GM23338 (cell line): ENCODE results near the gene ODAD4. TPM values are rescaled to one million over a fixed set of nuclear protein-coding genes. Genes with fewer than 3 reads are reported as not detected.

Source experiments
- ATAC-seq: fragments of 200-7000 bp; cut with Tn5 transposase; 3 replicates; pipeline ENCODE4 v1.9.1; 2020
- DNase-seq: peaks from one replicate; pipeline ENCODE4 v3.0.0-alpha.2; 2015; ENCODE audit warnings: low spot score
- H2AFZ ChIP-seq: fragments of 200-600 bp; sonication (generic); 2 replicates; pipeline ENCODE4 v1.8.0; 2016; ENCODE audit warnings: antibody characterized with exemption, mild to moderate bottlenecking, moderate library complexity
- H3F3A ChIP-seq: fragments of 200-600 bp; sonication (generic); replicated peaks from 2 replicates; pipeline ENCODE4 v1.8.0; 2017; ENCODE audit warnings: antibody characterized with exemption, mixed run types, low read depth
- H3K27ac ChIP-seq: fragments of 200-600 bp; sonication (generic); 2 replicates; pipeline ENCODE4 v1.6.1; 2016; ENCODE audit warnings: low read depth
- H3K27me3 ChIP-seq: fragments of 200-600 bp; sonication (generic); 2 replicates; pipeline ENCODE4 v1.8.0; 2016; ENCODE audit warnings: mild to moderate bottlenecking, mixed run types, moderate library complexity; ENCODE audit not compliant: insufficient read depth
- H3K36me3 ChIP-seq: fragments of 200-600 bp; sonication (generic); 2 replicates; pipeline ENCODE4 v1.8.0; 2016; ENCODE audit warnings: mild to moderate bottlenecking; ENCODE audit not compliant: insufficient read depth
- H3K4me1 ChIP-seq: fragments of 200-600 bp; sonication (generic); 2 replicates; pipeline ENCODE4 v1.8.0; 2016; ENCODE audit warnings: mild to moderate bottlenecking, moderate library complexity; ENCODE audit not compliant: insufficient read depth
- H3K4me2 ChIP-seq: fragments of 200-600 bp; sonication (generic); 2 replicates; pipeline ENCODE4 v1.7.1; 2017; ENCODE audit warnings: mixed run types
- H3K4me3 ChIP-seq: fragments of 200-600 bp; sonication (generic); 2 replicates; pipeline ENCODE4 v1.6.1; 2016; ENCODE audit warnings: mixed run types
- H3K79me2 ChIP-seq: fragments of 200-600 bp; sonication (generic); replicated peaks from 2 replicates; pipeline ENCODE4 v1.8.0; 2017; ENCODE audit warnings: mild to moderate bottlenecking; ENCODE audit not compliant: insufficient read depth
- H3K9me2 ChIP-seq: fragments of 200-600 bp; sonication (generic); 2 replicates; pipeline ENCODE4 v1.8.0; 2017; ENCODE audit not compliant: insufficient read depth
- H4K20me1 ChIP-seq: fragments of 200-600 bp; sonication (generic); replicated peaks from 2 replicates; pipeline ENCODE4 v1.8.0; 2017; ENCODE audit warnings: mild to moderate bottlenecking; ENCODE audit not compliant: insufficient read depth
- H3K27ac Mint-ChIP-seq: 2 replicates; pipeline ENCODE4 v1.8.0; 2020; ENCODE audit warnings: inconsistent platforms, mild to moderate bottlenecking, moderate library complexity, mixed read lengths
- H3K27me3 Mint-ChIP-seq: 3 replicates; pipeline ENCODE4 v1.8.0; 2022; ENCODE audit warnings: low read depth, mild to moderate bottlenecking, moderate library complexity, mixed read lengths, inconsistent platforms; ENCODE audit not compliant: insufficient read depth, poor library complexity
- H3K36me3 Mint-ChIP-seq: 3 replicates; pipeline ENCODE4 v1.8.0; 2021; ENCODE audit warnings: low read depth, mild to moderate bottlenecking, inconsistent platforms, moderate library complexity, mixed read lengths
- H3K4me1 Mint-ChIP-seq: 3 replicates; pipeline ENCODE4 v1.8.0; 2020; ENCODE audit warnings: mild to moderate bottlenecking, inconsistent platforms, mixed read lengths
- H3K4me3 Mint-ChIP-seq: 3 replicates; pipeline ENCODE4 v1.8.0; 2021; ENCODE audit warnings: moderate library complexity, mild to moderate bottlenecking, inconsistent platforms, mixed read lengths
- H3K9me3 Mint-ChIP-seq: 3 replicates; pipeline ENCODE4 v1.8.0; 2020; ENCODE audit warnings: moderate library complexity, mild to moderate bottlenecking, inconsistent platforms, mixed read lengths
- CREB1 ChIP-seq: fragments of 250-450 bp; sonication (Bioruptor Pico); IDR thresholded peaks from 2 replicates; pipeline ENCODE4 v1.5.0; 2020; ENCODE audit warnings: low read depth, mild to moderate bottlenecking, moderate library complexity
- EZH2 ChIP-seq: fragments of 200-600 bp; sonication (generic); IDR thresholded peaks from one replicate; pipeline ENCODE4 v1.8.0; 2017; ENCODE audit warnings: antibody characterized with exemption, mild to moderate bottlenecking, low read depth; ENCODE audit not compliant: unreplicated experiment
- EZH2phosphoT487 ChIP-seq: fragments of 200-600 bp; sonication (generic); IDR thresholded peaks from one replicate; pipeline ENCODE4 v1.8.1; 2018; ENCODE audit warnings: antibody characterized with exemption; ENCODE audit not compliant: unreplicated experiment
- JUNB ChIP-seq: IDR thresholded peaks from one replicate; pipeline ENCODE4 v1.6.1; 2016; ENCODE audit warnings: antibody characterized with exemption; ENCODE audit not compliant: unreplicated experiment
- NANOG ChIP-seq: IDR thresholded peaks from 2 replicates; pipeline ENCODE4 v1.6.1; 2016; ENCODE audit warnings: antibody characterized with exemption, borderline replicate concordance
- POLR2AphosphoS5 ChIP-seq: IDR thresholded peaks from 2 replicates; pipeline ENCODE4 v1.6.1; 2016; ENCODE audit warnings: antibody characterized with exemption, low read depth
- STAT1 ChIP-seq: IDR thresholded peaks from one replicate; pipeline ENCODE4 v1.6.1; 2016; ENCODE audit warnings: antibody characterized with exemption; ENCODE audit not compliant: unreplicated experiment
- ZNF114 ChIP-seq: fragments of 250-450 bp; sonication (Bioruptor Pico); IDR thresholded peaks from 2 replicates; pipeline ENCODE4 v1.5.0; 2020; ENCODE audit warnings: mild to moderate bottlenecking, moderate library complexity
- ZNF331 ChIP-seq: fragments of 250-450 bp; sonication (Bioruptor Pico); IDR thresholded peaks from 2 replicates; pipeline ENCODE4 v1.5.0; 2020; ENCODE audit warnings: low read depth, mild to moderate bottlenecking, moderate library complexity
- polyA plus RNA-seq: library from polyadenylated mRNA; unstranded; fragments of >200 nt; fragmentation: Nextera tagmentation; extraction: Ambion mirVana; gene quantifications from 2 replicates; pipeline ENCODE4 v1.2.1, GENCODE V29; 2016
- total RNA-seq: library from RNA; depleted of rRNA; stranded (reverse); fragments of >200 nt; shearing (Covaris generic); gene quantifications from 2 replicates; pipeline ENCODE4 v1.2.3, GENCODE V29; 2014
- TF ChIP-seq, protein P1 (sequence below): fragments of 250-450 bp; sonication (Bioruptor Pico); IDR thresholded peaks from 2 replicates; pipeline ENCODE4 v1.5.0; 2020; ENCODE audit warnings: mild to moderate bottlenecking, moderate library complexity
- TF ChIP-seq, protein P2 (sequence below): IDR thresholded peaks from 2 replicates; pipeline ENCODE4 v1.6.1; 2016; ENCODE audit warnings: antibody characterized with exemption

The ODAD4 gene
- total and polyA plus RNA-seq, 2 experiments from 2014 or later, result 1.7 to 1.8 TPM

DNA sequence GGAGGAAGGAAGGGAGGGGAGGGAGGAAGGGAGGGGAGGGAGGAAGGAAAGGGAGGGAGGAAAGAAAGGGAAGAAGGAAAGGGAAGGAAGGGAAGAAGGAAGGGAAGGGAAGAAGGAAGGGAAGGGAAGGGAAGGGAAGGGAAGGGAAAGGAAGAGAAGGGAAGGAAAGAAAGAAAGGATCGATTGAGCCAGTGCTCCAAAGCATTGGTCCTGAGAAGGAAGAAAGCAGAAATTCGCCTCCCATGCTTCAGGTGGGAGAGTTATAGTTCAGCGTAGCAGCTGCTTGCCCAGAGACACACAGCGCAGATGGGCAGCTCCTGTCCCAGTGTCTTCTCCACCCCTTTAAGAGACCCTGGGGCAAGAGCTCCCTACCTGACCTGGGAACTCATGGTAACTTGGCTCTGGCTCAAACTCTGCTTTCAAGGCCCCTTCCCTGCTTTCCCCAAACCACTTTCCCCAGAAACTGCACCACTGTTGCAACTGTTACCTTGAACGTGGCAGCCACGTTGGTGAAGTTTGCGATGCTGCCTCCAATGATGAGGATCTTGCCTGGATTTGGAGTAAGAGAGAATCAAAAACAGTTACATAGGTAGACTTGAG, 26.1 kb upstream of the ODAD4 start:
- no peak for ATAC-seq

More for the DNA sequence above, 26.1 kb upstream of the ODAD4 start:
- H3K27me3 Mint-ChIP-seq, result peaks cover 6% of the 10 kb centered on the region
- Histone ChIP-seq H3K79me2 (peaks cover 26% of the 10 kb centered on the region), H4K20me1 (peaks cover 41% of the 10 kb centered on the region), H3K27me3 (no peaks in the 10 kb centered on the region), H3K4me1 (no peaks in the 10 kb centered on the region), H3K9me2 (no peaks in the 10 kb centered on the region), H2AFZ (no peak overlapping the region), H3K36me3 (peaks cover 71% of the 10 kb centered on the region), H3K4me3 (no peak overlapping the region), H3K4me2 (no peak overlapping the region), H3F3A (peaks cover 29% of the 10 kb centered on the region; the same call in 1 of the 2 replicates), H3K27ac (peak overlapping the region; percentile 55; the same call in 1 of the 2 replicates)
- no peak for TF ChIP-seq ZNF114
- TF ChIP-seq POLR2AphosphoS5, result no peak
- TF ChIP-seq, protein P1, sequence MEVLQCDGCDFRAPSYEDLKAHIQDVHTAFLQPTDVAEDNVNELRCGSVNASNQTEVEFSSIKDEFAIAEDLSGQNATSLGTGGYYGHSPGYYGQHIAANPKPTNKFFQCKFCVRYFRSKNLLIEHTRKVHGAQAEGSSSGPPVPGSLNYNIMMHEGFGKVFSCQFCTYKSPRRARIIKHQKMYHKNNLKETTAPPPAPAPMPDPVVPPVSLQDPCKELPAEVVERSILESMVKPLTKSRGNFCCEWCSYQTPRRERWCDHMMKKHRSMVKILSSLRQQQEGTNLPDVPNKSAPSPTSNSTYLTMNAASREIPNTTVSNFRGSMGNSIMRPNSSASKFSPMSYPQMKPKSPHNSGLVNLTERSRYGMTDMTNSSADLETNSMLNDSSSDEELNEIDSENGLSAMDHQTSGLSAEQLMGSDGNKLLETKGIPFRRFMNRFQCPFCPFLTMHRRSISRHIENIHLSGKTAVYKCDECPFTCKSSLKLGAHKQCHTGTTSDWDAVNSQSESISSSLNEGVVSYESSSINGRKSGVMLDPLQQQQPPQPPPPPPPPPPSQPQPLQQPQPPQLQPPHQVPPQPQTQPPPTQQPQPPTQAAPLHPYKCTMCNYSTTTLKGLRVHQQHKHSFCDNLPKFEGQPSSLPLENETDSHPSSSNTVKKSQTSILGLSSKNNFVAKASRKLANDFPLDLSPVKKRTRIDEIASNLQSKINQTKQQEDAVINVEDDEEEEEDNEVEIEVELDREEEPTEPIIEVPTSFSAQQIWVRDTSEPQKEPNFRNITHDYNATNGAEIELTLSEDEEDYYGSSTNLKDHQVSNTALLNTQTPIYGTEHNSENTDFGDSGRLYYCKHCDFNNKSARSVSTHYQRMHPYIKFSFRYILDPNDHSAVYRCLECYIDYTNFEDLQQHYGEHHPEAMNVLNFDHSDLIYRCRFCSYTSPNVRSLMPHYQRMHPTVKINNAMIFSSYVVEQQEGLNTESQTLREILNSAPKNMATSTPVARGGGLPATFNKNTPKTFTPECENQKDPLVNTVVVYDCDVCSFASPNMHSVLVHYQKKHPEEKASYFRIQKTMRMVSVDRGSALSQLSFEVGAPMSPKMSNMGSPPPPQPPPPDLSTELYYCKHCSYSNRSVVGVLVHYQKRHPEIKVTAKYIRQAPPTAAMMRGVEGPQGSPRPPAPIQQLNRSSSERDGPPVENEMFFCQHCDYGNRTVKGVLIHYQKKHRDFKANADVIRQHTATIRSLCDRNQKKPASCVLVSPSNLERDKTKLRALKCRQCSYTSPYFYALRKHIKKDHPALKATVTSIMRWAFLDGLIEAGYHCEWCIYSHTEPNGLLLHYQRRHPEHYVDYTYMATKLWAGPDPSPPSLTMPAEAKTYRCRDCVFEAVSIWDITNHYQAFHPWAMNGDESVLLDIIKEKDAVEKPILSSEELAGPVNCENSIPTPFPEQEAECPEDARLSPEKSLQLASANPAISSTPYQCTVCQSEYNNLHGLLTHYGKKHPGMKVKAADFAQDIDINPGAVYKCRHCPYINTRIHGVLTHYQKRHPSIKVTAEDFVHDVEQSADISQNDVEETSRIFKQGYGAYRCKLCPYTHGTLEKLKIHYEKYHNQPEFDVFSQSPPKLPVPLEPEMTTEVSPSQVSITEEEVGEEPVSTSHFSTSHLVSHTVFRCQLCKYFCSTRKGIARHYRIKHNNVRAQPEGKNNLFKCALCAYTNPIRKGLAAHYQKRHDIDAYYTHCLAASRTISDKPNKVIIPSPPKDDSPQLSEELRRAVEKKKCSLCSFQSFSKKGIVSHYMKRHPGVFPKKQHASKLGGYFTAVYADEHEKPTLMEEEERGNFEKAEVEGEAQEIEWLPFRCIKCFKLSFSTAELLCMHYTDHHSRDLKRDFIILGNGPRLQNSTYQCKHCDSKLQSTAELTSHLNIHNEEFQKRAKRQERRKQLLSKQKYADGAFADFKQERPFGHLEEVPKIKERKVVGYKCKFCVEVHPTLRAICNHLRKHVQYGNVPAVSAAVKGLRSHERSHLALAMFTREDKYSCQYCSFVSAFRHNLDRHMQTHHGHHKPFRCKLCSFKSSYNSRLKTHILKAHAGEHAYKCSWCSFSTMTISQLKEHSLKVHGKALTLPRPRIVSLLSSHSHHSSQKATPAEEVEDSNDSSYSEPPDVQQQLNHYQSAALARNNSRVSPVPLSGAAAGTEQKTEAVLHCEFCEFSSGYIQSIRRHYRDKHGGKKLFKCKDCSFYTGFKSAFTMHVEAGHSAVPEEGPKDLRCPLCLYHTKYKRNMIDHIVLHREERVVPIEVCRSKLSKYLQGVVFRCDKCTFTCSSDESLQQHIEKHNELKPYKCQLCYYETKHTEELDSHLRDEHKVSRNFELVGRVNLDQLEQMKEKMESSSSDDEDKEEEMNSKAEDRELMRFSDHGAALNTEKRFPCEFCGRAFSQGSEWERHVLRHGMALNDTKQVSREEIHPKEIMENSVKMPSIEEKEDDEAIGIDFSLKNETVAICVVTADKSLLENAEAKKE (CRISPR knock-in tag), result no peak
- no peak for TF ChIP-seq EZH2phosphoT487
- no peak for TF ChIP-seq ZNF331 (CRISPR knock-in tag)
- no peak for TF ChIP-seq NANOG
- TF ChIP-seq JUNB, result no peak
- TF ChIP-seq CREB1 (CRISPR knock-in tag), result no peak
- no peak for TF ChIP-seq EZH2
- no peak for TF ChIP-seq STAT1
- TF ChIP-seq, protein P2, sequence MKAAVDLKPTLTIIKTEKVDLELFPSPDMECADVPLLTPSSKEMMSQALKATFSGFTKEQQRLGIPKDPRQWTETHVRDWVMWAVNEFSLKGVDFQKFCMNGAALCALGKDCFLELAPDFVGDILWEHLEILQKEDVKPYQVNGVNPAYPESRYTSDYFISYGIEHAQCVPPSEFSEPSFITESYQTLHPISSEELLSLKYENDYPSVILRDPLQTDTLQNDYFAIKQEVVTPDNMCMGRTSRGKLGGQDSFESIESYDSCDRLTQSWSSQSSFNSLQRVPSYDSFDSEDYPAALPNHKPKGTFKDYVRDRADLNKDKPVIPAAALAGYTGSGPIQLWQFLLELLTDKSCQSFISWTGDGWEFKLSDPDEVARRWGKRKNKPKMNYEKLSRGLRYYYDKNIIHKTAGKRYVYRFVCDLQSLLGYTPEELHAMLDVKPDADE, result no peak
- H3K4me1 Mint-ChIP-seq, result no peaks in the 10 kb centered on the region
- no peaks in the 10 kb centered on the region for H3K9me3 Mint-ChIP-seq
- no peak for DNase-seq
- no peak overlapping the region for H3K4me3 Mint-ChIP-seq
- peaks cover 94% of the 10 kb centered on the region for H3K36me3 Mint-ChIP-seq
- no peak overlapping the region for H3K27ac Mint-ChIP-seq
